Measurements from ENCODE around the gene NFASC. TPM values are rescaled to one million over a fixed set of nuclear protein-coding genes. Genes with fewer than 3 reads are reported as not detected.

NFASC gene
- polyA plus RNA-seq, 1 donor = 1.8 TPM

DNA sequence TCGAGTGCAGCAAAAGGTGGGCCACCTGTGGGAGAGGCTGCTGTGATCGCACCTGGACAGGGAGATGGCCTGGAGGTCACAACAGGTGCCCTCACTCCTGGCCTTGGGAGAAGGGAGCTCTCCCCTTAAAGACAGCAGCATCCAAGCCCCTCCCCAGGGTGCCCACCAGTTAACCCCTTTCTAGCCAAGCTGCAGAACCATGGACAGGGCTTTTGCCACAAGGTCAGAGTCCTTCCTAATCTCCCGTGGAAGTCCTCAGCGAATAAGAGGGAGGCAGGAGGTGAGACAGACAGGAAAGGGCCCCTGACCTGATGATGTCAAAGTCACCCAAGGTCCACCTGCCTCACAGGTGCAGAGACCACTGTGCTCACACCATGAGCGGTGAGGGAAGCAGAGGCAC lies 174.1 kb downstream of the NFASC start:
- DNase-seq = no peak

DNA sequence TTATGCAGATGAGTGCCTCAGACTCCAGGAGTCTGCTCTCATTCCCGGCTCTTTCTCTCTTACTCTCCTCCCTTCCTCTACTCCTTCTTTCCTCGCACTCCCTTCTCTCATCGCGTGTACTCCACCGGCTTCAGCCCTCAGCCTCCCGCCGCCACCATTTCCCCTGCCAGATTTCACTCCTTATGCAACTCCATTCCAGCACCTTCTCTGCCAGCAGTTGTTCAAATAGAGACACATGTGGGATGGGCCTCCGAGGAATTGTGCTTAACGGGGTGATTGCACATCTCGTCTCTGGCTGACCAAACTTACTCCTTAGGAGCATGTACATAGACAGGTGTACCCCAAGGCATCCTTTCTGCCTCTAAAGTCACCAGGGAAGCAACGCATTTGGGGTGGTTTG lies 174.5 kb downstream of the NFASC start:
- no peak for DNase-seq

DNA sequence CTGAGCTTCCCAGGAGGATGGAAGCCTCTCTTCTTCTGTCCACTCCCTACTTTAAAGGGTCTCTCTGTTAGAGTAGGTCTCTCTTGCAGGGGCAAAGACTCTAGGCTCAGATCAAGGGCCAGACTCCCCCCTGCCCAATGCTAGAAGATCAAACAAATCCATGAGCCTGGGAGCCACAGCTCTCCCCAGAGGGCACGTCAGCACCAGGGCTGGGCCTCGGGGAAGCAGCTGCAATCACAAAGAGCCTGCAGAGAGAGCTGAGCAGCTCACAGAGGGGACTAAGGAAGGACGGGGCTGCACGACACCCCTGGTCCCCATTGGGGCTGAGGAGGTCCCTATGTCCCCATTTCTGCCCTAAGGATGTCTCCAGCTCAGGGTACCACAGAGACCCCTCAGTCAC lies 176.2 kb downstream of the NFASC start:
- no peak for DNase-seq

GRCh38 chr1:205047764-205048231 lies 177.1 kb downstream of the NFASC start:
- DNase-seq = no peak

DNA sequence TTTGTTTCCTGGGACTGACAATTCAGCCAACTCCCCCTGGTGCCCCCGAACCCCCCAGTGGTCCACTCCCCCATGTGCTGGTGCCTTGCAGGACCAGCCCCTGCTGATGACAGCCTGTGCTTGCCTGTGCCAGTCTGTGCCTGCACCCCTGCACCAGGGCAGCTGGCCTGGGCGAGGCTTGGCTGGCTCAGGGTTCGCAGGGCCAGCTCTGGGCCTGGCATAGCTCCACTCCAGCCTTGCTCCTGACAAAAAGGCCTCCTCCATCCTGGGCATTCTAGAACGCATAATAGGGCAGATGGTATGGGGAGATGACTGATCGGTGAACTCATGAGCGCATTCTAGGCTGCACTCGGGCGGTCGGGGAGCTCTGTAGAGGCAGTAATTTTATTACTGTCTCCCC lies 177.7 kb downstream of the NFASC start:
- no peak for DNase-seq

DNA sequence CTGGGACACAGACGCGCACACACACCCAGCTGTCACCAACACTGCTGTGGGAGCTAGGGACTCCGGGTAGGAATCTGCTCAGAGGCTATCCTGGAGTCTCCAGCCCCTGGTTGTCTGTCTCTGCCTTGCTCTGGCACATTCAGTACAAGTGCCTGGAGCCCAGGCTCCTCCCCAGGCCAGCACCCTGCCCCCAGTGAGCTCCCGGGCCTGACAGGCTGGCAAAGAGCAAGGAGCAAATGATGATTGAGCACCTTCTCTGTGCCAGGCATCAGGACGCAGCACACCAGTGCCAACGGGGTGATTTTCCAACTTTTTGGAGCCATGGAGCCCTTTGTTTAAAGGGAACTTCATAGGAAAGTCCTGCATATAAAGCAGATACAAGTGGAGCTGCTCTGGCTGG lies 178.8 kb downstream of the NFASC start:
- no peak for DNase-seq

- DNase-seq = no peak
These were observed 182.0 kb downstream of the NFASC start for GRCh38 chr1:205052690-205053089.

GRCh38 chr1:205053296-205053695 lies 182.6 kb downstream of the NFASC start:
- no peak for DNase-seq

DNA sequence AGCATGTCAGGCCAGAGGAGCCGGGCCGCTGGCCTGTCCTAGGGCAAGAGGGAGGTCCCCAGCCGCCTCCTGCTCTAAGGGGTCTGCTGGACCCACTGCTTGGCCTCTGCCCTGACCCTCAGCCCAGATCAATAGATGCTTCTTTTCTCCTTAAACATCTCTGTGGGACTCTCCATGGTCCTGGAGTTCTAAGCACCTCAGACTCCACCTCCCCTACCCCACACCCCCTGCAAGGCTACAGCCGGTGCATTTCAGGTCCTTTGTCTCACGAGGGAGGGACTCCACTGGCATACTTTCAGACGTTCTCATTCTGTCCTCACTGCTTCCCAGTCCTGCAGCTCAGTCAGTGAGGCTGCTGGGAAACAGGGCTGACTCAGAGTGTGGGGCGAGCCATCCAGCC lies 183.4 kb downstream of the NFASC start:
- DNase-seq = no peak

DNA sequence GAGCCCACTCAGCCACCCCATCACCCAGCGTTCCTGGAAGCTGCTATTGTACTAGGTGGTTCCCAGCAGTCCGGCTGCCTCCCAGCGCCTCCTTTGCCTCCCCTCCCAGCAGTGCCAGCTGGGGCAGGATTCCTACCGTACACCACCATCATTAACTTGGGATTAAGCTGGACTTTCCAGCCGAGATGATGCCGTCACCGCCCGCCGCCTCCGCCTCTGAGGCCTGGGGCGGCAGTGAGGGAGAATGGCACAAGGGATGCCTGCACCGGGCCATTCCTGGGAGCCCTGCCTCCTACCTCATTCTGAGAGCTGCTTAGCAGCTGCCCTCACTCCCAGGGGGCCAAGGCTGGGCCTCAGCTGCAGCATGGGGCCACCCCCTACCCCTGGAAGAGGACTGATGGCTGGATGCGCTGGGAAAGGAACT lies 185.5 kb downstream of the NFASC start:
- DNase-seq = no peak

GRCh38 chr1:205056956-205057568 lies 186.4 kb downstream of the NFASC start:
- no peak for DNase-seq

- DNase-seq = no peak
These were observed 187.3 kb downstream of the NFASC start for GRCh38 chr1:205057808-205058575.

- DNase-seq = no peak
These were observed 188.2 kb downstream of the NFASC start for GRCh38 chr1:205058853-205059252.

GRCh38 chr1:205059660-205060059 lies 189.0 kb downstream of the NFASC start:
- no peak for DNase-seq

DNA sequence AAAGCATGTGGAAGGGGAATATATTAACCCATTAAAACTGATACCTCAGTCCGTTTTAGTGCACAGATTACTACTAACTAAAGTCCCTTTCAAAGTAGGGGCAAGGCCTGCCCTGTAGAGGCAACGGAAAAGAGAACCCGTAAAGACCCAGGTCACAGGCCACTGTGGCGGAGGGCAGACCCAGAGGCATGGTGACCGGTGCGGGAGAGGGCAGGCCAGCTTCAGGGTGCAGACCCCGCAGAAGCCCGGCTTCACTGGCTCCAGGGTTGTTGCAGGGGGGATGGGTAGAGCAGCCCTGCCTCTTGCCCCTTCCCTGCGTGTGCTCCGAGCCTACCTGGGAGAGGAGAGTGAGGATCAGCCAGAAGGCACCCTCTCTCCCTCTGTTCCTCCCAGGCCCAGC lies 190.1 kb downstream of the NFASC start:
- no peak for DNase-seq

DNA sequence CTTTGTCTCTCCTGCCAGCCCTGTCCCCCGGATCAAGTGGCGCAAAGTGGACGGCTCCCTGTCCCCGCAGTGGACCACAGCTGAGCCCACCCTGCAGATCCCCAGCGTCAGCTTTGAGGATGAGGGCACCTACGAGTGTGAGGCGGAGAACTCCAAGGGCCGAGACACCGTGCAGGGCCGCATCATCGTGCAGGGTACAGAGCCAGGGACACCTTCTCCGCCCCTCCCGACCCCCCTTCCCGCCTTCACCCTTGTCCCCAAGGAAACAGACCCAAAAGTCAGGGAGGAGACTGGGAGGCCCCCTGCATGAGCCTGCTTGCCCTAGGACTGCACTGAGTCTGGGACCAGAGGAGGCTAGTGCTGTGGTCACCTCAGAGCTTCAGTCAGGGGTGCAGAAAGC lies 190.6 kb downstream of the NFASC start:
- DNase-seq = no peak

DNA sequence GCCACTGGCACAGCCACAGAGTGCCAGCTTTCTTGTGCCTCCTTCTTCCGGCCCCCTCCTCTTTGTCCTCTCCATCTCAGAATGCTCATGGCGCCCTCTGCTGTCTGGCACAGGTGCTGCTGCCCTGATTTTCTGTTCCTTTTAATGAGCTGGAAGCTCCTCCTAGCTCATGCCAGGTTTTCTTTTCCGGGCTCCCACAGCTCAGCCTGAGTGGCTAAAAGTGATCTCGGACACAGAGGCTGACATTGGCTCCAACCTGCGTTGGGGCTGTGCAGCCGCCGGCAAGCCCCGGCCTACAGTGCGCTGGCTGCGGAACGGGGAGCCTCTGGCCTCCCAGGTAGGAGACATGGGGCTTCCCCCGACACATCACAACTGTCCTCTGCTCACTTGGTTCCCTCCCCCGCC lies 191.0 kb downstream of the NFASC start:
- DNase-seq = peak; percentile 78

DNA sequence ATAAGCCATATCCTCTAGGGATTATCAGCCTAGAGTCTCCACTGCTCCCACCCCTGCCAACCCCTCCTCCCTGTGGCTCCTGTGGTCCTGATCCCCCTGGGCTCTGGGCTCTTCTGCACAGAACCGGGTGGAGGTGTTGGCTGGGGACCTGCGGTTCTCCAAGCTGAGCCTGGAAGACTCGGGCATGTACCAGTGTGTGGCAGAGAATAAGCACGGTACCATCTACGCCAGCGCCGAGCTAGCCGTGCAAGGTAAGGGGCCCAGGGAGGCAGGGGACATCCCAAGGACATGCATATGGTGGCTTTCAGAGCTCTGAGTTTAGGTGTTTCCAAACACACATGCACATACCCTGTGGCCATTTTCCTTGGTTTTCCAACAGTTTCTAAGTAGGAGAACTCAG lies 191.7 kb downstream of the NFASC start:
- DNase-seq = no peak

DNA sequence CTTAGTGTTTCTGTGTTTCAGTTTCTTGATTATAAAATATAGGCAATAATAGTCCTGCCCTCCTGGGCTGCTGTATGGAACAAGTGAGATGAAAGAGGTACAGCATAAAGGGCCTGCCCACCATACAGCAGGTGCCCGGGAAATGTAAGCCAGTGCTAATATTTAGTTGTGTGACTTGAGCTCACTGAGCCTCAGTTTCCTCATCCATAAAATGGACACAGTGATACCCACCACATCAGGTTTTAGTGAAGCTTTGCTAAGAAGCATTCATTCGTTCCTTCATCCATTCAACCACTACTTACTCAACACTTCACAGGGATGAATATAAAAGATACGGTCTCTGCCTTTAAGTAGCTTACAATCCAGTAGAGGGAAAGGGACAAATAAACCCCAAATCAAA lies 192.2 kb downstream of the NFASC start:
- DNase-seq = no peak

GRCh38 chr1:205064301-205064700 lies 193.6 kb downstream of the NFASC start:
- DNase-seq = no peak

DNA sequence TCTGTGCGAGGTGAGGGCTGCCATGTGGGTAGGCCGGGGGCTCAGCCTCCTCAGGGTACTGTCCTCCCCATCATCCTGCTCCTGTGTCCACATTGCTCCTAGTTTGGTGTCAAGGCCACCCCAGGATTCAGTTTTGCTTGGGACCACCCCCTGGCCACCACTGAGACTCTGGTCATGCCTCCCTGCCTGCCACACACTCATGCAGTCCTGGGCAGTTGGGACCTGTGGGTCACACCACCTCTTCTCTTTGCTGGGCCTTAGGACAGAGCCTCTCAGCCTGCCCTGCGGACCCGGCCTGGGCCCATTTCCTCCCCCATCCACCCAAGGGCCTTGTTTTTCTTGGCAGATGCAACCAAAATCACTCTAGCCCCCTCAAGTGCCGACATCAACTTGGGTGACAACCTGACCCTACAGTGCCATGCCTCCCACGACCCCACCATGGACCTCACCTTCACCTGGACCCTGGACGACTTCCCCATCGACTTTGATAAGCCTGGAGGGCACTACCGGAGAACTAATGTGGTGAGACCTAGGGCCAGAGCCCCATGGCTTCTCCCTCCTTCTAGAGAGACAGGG lies 194.2 kb downstream of the NFASC start:
- DNase-seq = no peak

DNA sequence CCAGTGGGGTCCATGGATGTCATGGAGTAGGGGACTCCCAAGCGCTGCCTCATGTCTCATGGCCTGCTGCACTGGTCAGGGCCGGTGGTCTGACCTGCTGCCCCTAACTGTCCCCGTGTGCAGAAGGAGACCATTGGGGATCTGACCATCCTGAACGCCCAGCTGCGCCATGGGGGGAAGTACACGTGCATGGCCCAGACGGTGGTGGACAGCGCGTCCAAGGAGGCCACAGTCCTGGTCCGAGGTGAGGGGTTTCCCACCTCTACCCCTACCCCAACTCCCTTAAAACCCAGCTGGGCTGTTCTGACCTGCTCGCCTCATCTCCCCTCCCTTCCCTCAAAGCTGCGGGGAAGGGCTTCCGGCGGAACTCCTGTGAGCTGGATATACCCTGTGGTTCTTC lies 195.0 kb downstream of the NFASC start:
- DNase-seq = no peak

DNA sequence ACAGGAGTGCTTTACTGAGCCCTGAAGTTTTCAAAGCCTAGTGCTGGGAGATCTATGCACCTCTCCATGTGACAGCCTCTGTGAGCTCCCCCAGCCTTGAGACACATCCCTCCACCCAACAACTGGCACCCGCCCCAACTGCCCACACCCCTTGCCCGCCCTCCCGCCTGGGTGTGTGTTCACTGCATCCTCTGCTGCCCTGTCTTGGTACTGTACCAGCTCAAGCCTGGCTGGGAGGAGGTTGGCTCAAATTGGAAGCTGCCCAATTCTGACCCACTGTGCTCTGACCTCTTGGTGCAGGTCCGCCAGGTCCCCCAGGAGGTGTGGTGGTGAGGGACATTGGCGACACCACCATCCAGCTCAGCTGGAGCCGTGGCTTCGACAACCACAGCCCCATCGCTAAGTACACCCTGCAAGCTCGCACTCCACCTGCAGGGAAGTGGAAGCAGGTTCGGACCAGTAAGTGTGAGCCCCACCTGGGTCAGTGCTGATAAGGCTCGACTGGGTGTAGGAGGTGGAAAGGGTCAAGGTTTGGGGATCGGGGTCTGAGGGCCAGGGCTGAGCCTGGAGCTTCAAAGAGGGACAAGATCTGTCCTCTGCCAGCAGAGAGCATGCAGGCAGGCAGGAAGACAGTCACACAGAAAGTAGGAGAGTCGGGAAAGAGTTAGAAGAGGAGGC lies 195.6 kb downstream of the NFASC start:
- no peak for DNase-seq

All from hindlimb muscle (tissue), 1 donor.